ENCODE measurements around the gene ACYP2. TPM values are rescaled to one million over a fixed set of nuclear protein-coding genes. Genes with fewer than 3 reads are reported as not detected.

Gene ACYP2
- total RNA-seq, 4 donors from 2014 or later: 10.3 to 44.3 (median 21.7) TPM

- no peaks in the 10 kb centered on the region for H3K4me1 ChIP-seq
- no peak overlapping the region for H3K4me3 ChIP-seq
- TF ChIP-seq CTCF (IDR thresholded peaks at IDR 0.05) (no peak), POLR2A (IDR thresholded peaks at IDR 0.05) (no peak)
- no peak for DNase-seq
- no peaks in the 10 kb centered on the region for H3K9me3 ChIP-seq
- H3K36me3 ChIP-seq: no peaks in the 10 kb centered on the region
- no peaks in the 10 kb centered on the region for H3K27me3 ChIP-seq
- no peak overlapping the region for H3K27ac ChIP-seq
- intact Hi-C loops (cut with DNase I; ENCODE audit: low total_unique reads): no loop called here
Measured at GRCh38 chr2:54271843-54272627, 156.6 kb downstream of the ACYP2 start.

- H3K27ac ChIP-seq: no peak overlapping the region
- TF ChIP-seq POLR2A (IDR thresholded peaks at IDR 0.05) (no peak), CTCF (IDR thresholded peaks at IDR 0.05) (no peak)
- intact Hi-C loops (cut with DNase I; ENCODE audit: low total_unique reads): no loop called here
Measured at GRCh38 chr2:54274781-54275242, 159.4 kb downstream of the ACYP2 start.

GRCh38 chr2:54275541-54275940 lies 160.1 kb downstream of the ACYP2 start:
- no peak for DNase-seq
- no peak overlapping the region for H3K27ac ChIP-seq

More at GRCh38 chr2:54274781-54275242, 159.4 kb downstream of the ACYP2 start:
- Histone ChIP-seq H3K9me3 (no peaks in the 10 kb centered on the region), H3K4me1 (no peaks in the 10 kb centered on the region), H3K4me3 (no peak overlapping the region), H3K36me3 (no peaks in the 10 kb centered on the region), H3K27me3 (no peaks in the 10 kb centered on the region)
- no peak for DNase-seq

GRCh38 chr2:54279385-54279784 lies 164.0 kb downstream of the ACYP2 start:
- no peaks in the 10 kb centered on the region for H3K36me3 ChIP-seq
- no peak for DNase-seq
- no peaks in the 10 kb centered on the region for H3K9me3 ChIP-seq
- TF ChIP-seq CTCF (IDR thresholded peaks at IDR 0.05) (peak in 1 of 4 experiments; percentile 23), POLR2A (IDR thresholded peaks at IDR 0.05) (no peak)
- intact Hi-C loops (cut with DNase I; ENCODE audit: low total_unique reads): no loop called here
- no peaks in the 10 kb centered on the region for H3K4me1 ChIP-seq
- no peaks in the 10 kb centered on the region for H3K27me3 ChIP-seq
- no peak overlapping the region for H3K27ac ChIP-seq
- no peak overlapping the region for H3K4me3 ChIP-seq

More at GRCh38 chr2:54275541-54275940, 160.1 kb downstream of the ACYP2 start:
- Histone ChIP-seq H3K4me3 (no peak overlapping the region), H3K27me3 (no peaks in the 10 kb centered on the region), H3K36me3 (no peaks in the 10 kb centered on the region), H3K4me1 (no peaks in the 10 kb centered on the region), H3K9me3 (no peaks in the 10 kb centered on the region)
- intact Hi-C loops (cut with DNase I; ENCODE audit: low total_unique reads): no loop called here
- TF ChIP-seq CTCF (IDR thresholded peaks at IDR 0.05): no peak
- no peak for TF ChIP-seq POLR2A (IDR thresholded peaks at IDR 0.05)

GRCh38 chr2:54284826-54285225 lies 169.4 kb downstream of the ACYP2 start:
- TF ChIP-seq POLR2A (IDR thresholded peaks at IDR 0.05): no peak
- no peak for TF ChIP-seq CTCF (IDR thresholded peaks at IDR 0.05)
- H3K27me3 ChIP-seq: no peaks in the 10 kb centered on the region
- no peak overlapping the region for H3K4me3 ChIP-seq
- H3K27ac ChIP-seq: no peak overlapping the region
- H3K4me1 ChIP-seq: no peaks in the 10 kb centered on the region
- DNase-seq: no peak
- H3K36me3 ChIP-seq: no peaks in the 10 kb centered on the region
- no peaks in the 10 kb centered on the region for H3K9me3 ChIP-seq
- intact Hi-C loops (cut with DNase I; ENCODE audit: low total_unique reads): no loop called here
